GM15510 (cell line): Measurements from ENCODE around the gene STAC3.

ENCODE experiments used
- POLR2A ChIP-seq: IDR thresholded peaks from 3 replicates; pipeline ENCODE4 v1.6.1; 2011; ENCODE audit warnings: borderline replicate concordance; ENCODE audit not compliant: insufficient read length; ENCODE audit errors: extremely low read depth

Gene STAC3

DNA sequence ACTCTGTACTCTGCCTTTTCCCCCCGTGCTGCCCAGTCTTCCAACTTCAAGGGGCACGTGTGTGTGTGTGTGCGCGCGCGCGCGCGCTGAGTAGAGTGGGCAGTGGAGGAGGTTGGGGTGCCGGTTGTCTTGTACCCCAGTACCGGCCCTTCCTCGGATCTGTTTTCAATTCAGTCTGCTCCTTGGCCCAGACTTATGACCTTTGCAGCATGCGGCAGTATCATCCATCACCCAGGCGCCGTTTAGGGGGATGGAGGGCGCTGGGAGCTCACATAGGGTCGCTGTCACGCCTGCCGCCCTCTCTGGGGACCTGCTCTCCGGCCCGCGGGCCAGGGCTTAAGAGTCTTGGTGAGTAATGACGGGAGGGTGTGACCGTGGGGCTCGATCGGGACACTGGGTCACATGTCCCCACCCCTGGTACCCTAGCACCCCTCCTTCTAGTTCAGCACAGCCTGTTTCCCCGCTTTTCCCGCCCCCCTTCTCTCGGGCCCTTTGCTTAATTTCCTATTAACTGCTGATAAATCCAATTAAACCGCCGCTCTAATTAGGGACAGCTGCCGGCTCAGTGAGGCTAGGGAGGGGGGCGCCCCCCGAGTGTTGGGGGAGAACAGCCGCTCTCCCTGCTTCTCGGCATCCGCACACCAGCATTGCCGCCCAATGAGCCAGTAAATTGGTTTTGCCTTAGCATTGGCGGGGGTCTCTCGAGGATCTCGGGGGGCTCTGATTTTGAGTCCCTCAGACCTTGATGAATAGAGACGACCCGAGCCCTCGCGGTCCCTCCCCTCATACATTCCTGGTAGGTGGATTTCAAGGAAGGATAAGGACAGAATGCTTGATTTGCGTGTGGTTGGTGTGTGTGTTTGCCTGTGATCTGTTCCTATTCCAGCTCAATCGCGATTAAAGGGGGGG lies 9.3 kb downstream of the STAC3 start:
- TF ChIP-seq POLR2A, result no peak

DNA sequence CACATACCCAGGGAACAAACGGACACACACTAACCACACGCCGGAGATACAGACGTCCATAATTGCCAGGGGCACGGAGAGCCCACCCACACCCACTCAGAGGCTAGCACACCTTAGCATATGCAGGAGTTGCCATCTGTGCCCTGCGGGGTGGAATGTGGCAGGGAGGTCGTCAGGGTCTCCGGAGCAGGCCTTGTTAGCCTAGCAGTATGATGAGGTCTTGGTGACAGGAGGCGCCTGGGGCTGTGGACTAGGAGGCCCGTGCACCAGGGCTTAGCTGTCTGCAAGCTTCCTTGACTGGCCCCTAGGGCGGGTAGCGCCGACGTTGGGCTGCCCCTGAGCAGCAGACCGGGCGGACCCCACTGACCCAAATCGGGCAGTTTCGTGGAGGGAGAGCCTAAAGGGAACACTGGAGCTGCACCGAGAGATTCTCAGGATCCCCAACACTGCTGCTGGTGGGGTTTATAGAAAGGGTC lies 10.0 kb downstream of the STAC3 start:
- no peak for TF ChIP-seq POLR2A

DNA sequence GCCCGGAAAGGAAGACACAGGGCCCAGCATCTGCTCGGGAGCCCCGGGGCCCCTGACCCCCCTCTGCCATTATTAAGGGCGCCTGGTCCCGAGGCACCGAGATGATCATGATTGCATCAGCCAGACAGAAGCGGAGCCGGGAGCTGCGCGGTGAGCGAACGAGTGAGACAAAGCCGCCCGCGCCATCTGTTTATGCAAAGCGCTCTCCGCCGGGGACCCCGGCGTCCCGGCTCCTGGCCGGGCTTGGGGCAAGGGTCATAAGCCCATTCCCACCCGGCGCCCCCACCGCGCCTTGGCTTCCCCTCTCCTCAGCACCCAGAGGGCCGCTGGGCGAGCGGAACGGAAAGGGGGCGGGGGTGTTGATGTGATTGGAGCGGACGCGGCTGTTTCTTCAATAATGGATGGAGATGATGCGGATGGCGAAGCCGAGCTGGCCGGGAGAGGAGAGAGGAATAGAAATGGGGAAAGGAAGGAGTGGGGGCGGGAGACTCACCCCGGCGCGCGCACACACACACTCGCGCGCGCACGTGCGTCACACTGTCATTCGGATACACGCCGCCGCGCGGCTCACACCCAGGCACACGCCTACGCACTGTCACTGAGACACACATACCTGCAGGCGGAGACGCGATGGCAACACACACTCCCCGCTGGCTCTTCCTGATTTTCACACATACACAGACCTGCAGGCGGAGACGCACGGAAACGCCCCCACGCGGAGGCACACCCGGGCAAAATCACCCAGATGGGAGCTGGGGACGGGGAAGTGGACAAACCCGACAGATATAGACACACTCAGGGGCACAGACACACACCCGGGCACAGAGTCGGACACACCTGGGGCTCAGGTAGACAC lies 10.7 kb downstream of the STAC3 start:
- TF ChIP-seq POLR2A, result no peak

DNA sequence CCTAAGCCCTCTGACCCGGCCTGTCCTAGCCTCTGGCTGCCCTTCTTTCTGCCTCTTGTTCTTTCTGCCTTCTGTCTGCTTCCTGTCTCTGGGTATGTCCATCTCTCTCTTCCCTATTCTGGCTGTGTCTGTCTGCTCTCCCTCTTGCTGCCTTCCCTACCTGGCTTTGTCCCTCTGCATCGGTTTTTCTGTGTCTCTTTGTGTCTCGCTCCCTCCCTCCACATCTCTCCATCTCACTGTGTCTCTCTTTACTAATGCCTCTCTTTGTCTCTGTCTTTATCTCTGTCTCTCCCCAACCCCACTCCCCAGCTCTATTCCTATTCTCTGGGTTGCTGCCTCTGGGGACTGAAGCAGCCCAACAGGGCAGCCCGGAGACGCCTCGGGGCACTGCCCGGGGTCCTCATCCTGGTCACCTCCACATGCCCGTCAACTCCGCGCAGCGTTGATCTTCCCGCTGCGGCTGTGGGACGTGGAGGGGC lies 11.4 kb downstream of the STAC3 start:
- no peak for TF ChIP-seq POLR2A

DNA sequence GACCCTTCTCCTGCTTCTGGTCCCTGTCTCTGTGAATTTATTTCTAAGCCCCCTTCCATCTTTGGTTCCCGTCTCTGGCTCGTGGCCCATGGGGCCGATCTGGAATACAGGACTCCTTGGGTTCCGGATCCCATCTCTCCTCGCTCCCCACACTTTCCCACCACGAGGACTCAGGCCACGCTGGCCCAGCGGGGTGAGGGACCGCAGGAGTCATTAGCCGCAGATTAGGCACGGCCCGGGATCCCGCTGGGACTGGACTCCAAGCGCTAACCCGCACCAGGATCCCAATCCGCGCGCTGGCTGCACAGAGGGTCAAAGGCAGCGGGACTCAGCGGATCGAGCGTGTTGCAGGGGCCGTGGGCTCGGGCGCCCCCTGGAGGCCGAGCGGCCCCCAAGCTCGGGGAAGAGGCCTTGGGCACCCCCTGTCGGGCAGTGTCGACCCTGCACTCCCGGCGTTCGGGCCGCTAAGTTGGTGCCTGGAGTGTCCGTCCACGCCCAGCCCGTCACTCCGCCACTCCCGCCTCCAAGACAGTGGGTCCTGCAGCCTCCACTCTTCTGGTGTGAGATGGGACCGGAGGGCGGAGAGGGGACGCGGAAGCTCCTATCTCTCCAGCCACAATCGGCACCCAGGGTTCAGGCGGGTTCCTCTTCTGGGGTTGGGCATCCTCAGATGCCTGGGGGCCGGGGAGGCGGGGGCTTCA lies 12.0 kb downstream of the STAC3 start:
- TF ChIP-seq POLR2A, result peak; percentile 63

DNA sequence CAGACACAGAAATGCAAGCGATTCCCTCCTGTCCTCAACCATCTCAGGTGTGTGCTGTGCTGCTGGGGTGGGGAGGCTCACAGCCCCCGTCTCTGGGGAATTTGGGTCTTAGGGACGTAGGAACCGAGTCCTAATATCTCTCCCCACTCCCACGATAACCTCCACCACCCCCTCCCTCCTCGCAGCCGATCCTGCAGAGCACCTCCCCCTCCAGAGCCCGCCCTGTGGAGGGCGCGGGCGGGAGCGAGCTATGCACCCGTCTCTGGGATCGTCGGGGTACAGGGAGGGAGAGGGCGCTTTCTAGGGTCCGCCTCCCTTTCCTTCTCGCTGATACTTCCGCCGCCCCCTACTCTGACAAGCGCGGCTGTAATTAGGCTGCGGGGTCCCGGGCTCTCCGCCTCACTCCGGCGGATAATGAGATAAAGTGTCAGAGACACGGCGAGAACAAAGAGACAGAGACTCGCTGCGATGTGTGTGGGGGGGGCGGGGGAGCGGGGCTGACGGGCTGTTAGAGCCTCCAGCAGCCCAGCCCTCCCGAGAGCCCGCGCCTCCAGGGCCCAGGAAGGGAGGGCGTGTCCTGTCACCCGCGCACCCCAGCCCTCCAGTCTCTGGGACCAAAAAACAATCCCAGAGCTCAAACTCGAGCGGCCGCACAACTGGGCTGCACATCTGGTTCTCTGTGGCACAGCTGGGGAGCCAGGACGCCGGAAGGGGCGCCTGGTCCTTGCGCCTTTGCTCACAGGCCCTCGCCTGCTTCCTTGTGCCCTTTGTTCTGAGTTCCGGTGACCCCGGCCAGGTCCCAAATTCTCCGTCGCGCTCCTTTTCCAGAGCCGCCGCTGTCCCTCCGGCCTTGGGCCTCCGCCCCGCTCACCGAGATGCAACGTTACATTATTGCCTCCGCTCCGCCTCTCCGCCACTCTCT lies 12.8 kb downstream of the STAC3 start:
- no peak for TF ChIP-seq POLR2A

DNA sequence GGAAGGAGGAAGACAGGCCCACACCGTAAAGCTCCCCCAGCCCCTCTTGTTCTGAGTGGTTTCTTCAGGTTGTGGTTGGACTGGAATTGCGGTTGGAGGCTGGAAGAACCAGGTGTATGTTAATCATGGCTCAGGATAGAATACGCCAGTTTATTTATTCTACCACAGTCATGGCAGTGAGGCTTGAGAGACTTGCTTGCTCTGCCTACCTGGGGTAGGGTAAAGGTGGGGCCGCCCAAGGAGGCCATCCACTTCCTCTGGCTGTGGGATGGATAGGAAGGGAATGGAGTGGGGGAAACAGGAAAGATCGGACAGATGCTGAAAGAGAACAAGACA lies 13.4 kb downstream of the STAC3 start:
- no peak for TF ChIP-seq POLR2A

DNA sequence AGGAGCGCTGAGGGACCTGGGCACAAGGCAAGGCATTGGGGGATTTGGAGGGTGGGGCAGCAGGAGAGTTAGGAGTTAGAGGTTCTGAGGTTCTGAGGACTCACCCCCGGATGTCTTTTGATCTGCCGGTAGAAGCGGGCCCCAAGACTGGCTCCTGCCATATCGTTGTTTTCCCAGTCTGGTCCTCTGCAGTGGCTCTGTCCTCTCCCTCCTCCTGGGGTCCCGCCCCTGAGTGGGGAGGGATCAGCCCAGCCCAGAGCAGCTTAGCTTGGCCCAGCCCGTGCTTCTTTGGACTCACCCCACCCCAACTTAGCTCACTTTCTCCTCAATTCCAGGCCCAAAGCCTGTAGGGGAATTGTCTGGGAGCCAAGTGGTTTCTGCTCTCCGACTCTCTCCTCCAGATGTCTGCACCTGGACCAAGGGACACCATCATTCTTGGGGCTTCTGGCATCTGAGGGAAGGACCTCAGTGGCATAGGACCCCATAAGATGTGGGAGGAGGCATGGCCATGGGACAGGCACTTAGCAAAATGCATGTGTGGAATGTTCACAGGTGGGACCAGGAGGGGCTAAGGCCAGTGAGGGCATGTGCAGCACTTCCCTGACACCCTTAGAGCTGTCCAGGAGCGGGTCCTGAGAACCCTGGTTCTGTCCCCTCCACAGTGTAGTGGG lies 13.9 kb downstream of the STAC3 start:
- no peak for TF ChIP-seq POLR2A

DNA sequence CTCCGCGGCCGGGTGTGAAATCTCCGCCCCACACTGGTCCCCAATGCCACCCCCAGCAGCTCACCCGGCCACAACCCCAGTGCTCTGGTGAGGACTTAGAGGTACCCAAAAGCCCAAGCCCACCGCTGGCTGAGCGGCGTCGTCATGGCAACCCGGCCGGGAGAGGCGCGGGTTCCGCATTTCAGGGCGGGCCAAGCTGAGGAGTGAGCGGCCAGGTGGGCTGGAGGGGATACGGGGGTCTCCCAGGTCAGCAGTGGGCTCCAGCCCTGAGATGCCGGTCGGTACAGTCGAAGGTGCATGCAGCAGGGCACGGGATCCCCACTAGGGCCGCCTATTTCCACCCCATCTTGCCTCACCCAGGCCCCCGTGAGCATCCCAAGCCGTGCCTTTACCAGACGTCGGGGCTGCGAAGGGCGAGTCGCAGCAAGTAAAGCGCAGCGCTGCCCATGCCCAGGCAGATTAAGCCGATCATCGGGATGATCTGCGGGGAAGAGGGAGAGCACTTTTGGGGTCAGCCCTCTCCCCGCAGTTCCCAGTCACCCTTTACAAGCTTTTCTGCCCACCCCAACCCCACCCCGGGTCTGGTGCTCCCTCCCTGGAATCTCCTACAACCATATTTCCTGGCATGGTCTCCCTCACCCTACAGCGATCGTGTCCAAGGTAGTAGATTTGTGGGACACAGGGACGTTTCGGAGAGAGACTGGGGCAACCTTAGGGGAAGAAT lies 14.6 kb downstream of the STAC3 start:
- no peak for TF ChIP-seq POLR2A

DNA sequence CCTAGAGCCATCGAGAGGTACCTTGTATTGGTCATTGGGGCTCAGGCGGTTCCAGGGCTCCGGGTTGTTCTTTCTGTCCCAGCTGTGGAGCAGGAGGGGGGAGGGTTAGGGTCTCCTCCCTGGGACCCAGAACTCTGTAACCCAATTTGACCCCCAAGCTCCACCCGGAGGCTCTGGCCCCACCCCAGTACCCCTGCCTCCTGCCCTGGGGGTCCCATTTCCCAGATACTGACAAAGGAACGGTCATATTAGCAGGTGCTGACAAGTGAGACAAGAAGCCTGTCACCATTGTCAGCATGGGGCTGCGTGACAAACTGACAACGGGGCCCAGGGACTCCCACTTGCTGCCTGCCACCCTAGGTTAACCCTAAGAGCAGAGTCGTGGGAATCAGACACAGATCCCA lies 15.3 kb downstream of the STAC3 start:
- TF ChIP-seq POLR2A, result no peak

DNA sequence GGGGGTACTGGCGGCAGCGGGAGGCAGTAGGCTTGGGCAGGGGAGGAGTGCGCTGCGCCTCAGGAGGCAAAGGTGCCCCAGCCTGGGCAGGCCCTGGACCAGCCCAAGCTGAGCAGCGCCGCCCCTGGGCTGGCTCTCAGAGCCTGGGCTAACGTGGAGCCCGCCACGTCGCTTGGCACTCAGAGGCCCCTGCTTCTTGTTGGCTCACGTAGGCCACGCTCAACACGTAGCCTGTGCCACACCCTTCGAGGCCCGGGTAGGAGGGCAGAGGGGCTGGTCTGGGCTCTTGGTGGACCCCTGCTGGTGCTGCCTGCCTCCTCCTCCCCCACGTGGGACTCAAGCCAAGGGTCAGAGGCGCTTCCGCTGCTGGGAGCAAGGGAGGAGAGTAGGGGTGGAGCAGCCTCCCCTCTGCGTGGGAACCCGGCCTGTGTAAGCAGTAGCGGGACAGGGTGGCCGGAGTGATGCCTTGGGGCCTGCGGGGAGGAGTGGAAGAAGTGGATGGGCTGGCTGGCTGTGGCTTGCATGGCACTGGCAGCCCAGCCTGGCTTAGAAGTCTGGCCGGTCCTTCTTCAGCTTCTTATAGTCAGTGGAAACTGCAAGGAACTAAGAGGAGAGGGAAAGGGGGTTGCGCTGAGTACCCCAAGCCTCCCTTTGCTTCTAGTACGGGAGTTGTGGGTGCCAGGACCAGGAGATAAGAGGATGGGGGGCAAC lies 15.8 kb downstream of the STAC3 start:
- TF ChIP-seq POLR2A, result no peak

DNA sequence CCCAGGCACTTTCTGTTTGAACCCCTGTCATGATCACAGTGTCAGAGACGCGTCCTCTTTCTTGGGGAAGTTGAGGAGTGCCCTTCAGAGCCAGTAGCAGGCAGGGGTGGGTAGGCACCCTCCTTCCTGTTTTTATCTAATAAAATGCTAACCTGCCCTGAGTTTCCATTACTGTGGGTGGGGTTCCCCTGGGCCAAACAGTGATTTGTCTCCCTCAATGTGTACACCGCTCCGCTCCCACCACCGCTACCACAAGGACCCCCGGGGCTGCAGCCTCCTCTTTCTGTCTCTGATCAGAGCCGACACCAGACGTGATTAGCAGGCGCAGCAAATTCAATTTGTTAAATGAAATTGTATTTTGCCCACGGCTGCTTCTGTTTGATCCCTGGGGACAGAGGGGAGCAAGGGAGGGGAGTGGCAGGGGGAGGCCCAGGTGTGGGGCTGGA lies 16.4 kb downstream of the STAC3 start:
- no peak for TF ChIP-seq POLR2A

DNA sequence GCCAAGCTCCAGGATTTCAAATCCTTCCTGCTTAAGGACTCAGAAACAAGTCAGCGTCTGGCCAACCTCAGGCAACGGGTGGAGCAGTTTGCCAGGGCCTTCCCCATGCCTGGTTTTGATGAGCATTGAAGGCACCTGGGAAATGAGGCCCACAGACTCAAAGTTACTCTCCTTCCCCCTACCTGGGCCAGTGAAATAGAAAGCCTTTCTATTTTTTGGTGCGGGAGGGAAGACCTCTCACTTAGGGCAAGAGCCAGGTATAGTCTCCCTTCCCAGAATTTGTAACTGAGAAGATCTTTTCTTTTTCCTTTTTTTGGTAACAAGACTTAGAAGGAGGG lies 16.8 kb downstream of the STAC3 start:
- no peak for TF ChIP-seq POLR2A
